C4-2B (cell line): ENCODE measurements around the gene CETN3.

Source experiments
- CTCF ChIP-seq: fragments of 450-650 bp; conservative IDR thresholded peaks from 2 replicates; pipeline ENCODE4 v1.5.1; 2017; ENCODE audit warnings: mild to moderate bottlenecking
- ZFX ChIP-seq: fragments of 450-650 bp; IDR thresholded peaks from 2 replicates; pipeline ENCODE4 v1.6.1; 2017

- TF ChIP-seq CTCF = no peak
- no peak for TF ChIP-seq ZFX
Observed at GRCh38 chr5:90395005-90395404, 14.6 kb downstream of the CETN3 start.
